Fibroblast of mammary gland (primary cell): ENCODE data around the gene TIGD6.

Experiments used
- DNase-seq: peaks from one replicate; pipeline ENCODE4 v3.0.0-alpha.2; 2010; ENCODE audit warnings: low read depth
- H3K4me3 ChIP-seq: 2 replicates; pipeline ENCODE4 v1.5.1; 2011; ENCODE audit warnings: low read depth, mild to moderate bottlenecking, low read length, moderate library complexity; ENCODE audit not compliant: control insufficient read depth
- TF ChIP-seq, protein P1 (sequence below): conservative IDR thresholded peaks from 2 replicates; pipeline ENCODE4 v1.5.1; 2011; ENCODE audit warnings: low read depth, low read length, inconsistent platforms; ENCODE audit not compliant: control insufficient read depth, insufficient read depth

The TIGD6 gene

GRCh38 chr5:149981206-149981605 is 19.2 kb downstream of the TIGD6 start:
- DNase-seq, result no peak
- H3K4me3 ChIP-seq, result no peak overlapping the region
- TF ChIP-seq, protein P1, sequence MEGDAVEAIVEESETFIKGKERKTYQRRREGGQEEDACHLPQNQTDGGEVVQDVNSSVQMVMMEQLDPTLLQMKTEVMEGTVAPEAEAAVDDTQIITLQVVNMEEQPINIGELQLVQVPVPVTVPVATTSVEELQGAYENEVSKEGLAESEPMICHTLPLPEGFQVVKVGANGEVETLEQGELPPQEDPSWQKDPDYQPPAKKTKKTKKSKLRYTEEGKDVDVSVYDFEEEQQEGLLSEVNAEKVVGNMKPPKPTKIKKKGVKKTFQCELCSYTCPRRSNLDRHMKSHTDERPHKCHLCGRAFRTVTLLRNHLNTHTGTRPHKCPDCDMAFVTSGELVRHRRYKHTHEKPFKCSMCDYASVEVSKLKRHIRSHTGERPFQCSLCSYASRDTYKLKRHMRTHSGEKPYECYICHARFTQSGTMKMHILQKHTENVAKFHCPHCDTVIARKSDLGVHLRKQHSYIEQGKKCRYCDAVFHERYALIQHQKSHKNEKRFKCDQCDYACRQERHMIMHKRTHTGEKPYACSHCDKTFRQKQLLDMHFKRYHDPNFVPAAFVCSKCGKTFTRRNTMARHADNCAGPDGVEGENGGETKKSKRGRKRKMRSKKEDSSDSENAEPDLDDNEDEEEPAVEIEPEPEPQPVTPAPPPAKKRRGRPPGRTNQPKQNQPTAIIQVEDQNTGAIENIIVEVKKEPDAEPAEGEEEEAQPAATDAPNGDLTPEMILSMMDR, result no peak

- TF ChIP-seq, protein P1, result no peak
- H3K4me3 ChIP-seq, result no peak overlapping the region
- no peak for DNase-seq
These were observed 20.6 kb downstream of the TIGD6 start for GRCh38 chr5:149979896-149980295.

- H3K4me3 ChIP-seq, result no peak overlapping the region
- no peak for DNase-seq
- TF ChIP-seq, protein P1, result no peak
These were observed 25.0 kb downstream of the TIGD6 start for GRCh38 chr5:149975409-149975808.

DNA sequence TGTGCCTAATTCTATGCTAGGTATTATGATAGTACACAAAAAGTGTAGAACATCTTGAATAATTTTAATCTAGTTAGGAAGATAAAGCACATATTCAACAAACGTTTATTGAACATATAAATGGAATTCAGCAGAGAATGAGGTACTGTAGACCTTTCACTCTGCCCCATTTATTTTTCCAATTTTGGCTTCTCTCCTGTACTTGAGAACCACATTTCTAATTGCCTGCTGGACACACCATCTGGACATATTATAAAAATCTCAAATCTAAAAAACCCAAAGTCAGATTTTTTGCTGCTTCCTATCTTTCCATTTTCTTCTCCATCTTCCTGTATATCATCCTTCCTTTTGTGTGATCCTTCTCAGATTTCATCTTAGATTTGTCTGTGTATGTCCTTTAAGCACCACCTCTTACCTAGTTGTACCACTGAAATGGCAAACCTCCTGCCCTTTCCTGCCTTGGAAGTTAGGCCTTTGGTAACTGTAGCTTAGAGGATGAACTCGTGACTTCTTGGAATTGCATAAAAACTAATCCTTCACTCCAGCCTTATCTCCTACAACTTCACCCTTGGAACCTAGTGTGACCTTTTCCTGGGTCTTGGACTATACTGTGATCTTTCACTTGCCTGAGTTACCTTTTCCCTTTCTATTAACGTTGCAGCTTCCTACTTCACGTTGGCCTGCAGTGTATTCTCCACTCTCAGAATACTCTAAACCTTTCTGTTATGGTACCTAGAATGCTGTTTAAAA is 31.1 kb downstream of the TIGD6 start:
- TF ChIP-seq, protein P1, result no peak
- DNase-seq, result no peak
- no peak overlapping the region for H3K4me3 ChIP-seq

DNA sequence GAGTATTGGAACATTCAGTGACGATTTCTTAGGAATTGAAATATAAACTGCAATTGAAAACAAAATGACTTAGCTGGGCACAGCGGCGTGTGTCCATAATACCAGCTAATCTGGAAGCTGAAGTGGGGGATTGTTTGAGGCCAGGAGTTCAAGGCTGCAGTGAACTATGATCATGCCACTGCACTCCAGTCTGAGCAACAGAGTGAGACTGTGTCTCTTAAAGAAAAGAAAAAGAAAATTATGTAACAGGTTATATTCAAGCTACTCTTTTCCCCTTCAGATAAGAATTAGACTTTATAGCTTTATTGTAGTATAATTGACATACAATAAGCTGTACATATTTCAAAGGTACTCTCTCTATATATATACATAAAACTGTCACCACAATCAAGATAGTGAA is 33.5 kb downstream of the TIGD6 start:
- DNase-seq, result no peak

GRCh38 chr5:149963729-149964128 is 36.7 kb downstream of the TIGD6 start:
- no peak for DNase-seq
- TF ChIP-seq, protein P1, result no peak
- H3K4me3 ChIP-seq, result no peak overlapping the region

More for the DNA sequence above, 33.5 kb downstream of the TIGD6 start:
- TF ChIP-seq, protein P1, result no peak
- H3K4me3 ChIP-seq, result no peak overlapping the region
